Activated T-helper 17 cell treated with anti-CD3 and anti-CD28 coated beads, Interleukin-2, amount 50 U/mL, for 72 hours (primary cell): ENCODE data around the gene FAM107A. TPM values are rescaled to one million over a fixed set of nuclear protein-coding genes. Genes with fewer than 3 reads are reported as not detected.

Experiments used
- ATAC-seq: fragments of 150-1000 bp; cut with Tn5 transposase; replicated peaks from 2 replicates; pipeline ENCODE4 v1.10.0; 2021; ENCODE audit warnings: mild to moderate bottlenecking, moderate library complexity
- H3K27ac Mint-ChIP-seq: one replicate; pipeline ENCODE4 v1.8.0; 2022; ENCODE audit warnings: mixed read lengths
- H3K27me3 Mint-ChIP-seq: one replicate; pipeline ENCODE4 v1.8.0; 2022; ENCODE audit warnings: mixed read lengths
- H3K36me3 Mint-ChIP-seq: one replicate; pipeline ENCODE4 v1.8.0; 2022; ENCODE audit warnings: low read depth, mild to moderate bottlenecking, mixed read lengths
- H3K4me1 Mint-ChIP-seq: one replicate; pipeline ENCODE4 v1.8.0; 2022; ENCODE audit warnings: mixed read lengths
- H3K4me3 Mint-ChIP-seq: one replicate; pipeline ENCODE4 v1.8.0; 2022; ENCODE audit warnings: mild to moderate bottlenecking, mixed read lengths
- H3K9me3 Mint-ChIP-seq: one replicate; pipeline ENCODE4 v1.8.0; 2022; ENCODE audit warnings: mixed read lengths
- total RNA-seq, 2 donors: library from RNA; stranded (reverse); gene quantifications; one replicate each; pipeline ENCODE4 v1.2.3, GENCODE V29; 2022

Gene FAM107A
- total RNA-seq, 2 donors from 2014 or later, result not detected

GRCh38 chr3:58544541-58544940 lies 32.6 kb downstream of the FAM107A start:
- Mint-ChIP-seq H3K4me1 (no peaks in the 10 kb centered on the region), H3K27me3 (peaks cover 3% of the 10 kb centered on the region), H3K27ac (no peak overlapping the region), H3K4me3 (no peak overlapping the region), H3K9me3 (no peaks in the 10 kb centered on the region), H3K36me3 (no peaks in the 10 kb centered on the region)
- no peak for ATAC-seq

- no peak overlapping the region for H3K27ac Mint-ChIP-seq
- no peaks in the 10 kb centered on the region for H3K27me3 Mint-ChIP-seq
- H3K36me3 Mint-ChIP-seq, result no peaks in the 10 kb centered on the region
- no peak for ATAC-seq
- no peaks in the 10 kb centered on the region for H3K4me1 Mint-ChIP-seq
- H3K4me3 Mint-ChIP-seq, result no peak overlapping the region
- no peaks in the 10 kb centered on the region for H3K9me3 Mint-ChIP-seq
Observed at GRCh38 chr3:58540176-58540858, 36.9 kb downstream of the FAM107A start.

DNA sequence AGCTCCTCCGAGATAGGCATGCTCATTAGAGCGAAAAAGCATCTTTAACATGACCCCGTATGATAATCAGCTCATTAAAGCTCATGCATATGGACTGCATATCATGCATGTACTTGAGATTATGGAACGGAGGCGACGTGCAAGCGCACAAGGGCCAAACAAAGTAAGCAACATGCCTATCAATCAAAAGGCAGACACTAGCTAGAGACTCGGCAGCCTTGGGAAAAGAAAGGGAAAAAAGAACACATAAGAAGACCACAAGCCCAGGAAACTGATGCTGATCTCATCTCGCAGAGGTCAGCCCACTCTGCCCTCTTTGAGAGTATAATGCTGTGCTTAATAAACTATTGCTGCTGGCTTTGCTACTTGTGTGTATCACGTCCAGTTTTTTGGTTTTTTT lies 37.6 kb downstream of the FAM107A start:
- H3K27me3 Mint-ChIP-seq, result no peaks in the 10 kb centered on the region
- no peaks in the 10 kb centered on the region for H3K9me3 Mint-ChIP-seq
- H3K36me3 Mint-ChIP-seq, result no peaks in the 10 kb centered on the region
- no peaks in the 10 kb centered on the region for H3K4me1 Mint-ChIP-seq
- ATAC-seq, result no peak
- H3K4me3 Mint-ChIP-seq, result no peak overlapping the region
- H3K27ac Mint-ChIP-seq, result no peak overlapping the region

- H3K4me3 Mint-ChIP-seq, result no peak overlapping the region
- no peaks in the 10 kb centered on the region for H3K9me3 Mint-ChIP-seq
- H3K27ac Mint-ChIP-seq, result no peak overlapping the region
Observed at GRCh38 chr3:58537412-58538301, 39.5 kb downstream of the FAM107A start.

GRCh38 chr3:58536501-58537411 lies 40.4 kb downstream of the FAM107A start, which contains the start of gene ACOX2:
TSS of gene ACOX2 (minus strand) at chr3:58537190. CDS start at chr3:58535106, 2,084 bp downstream.
- no peaks in the 10 kb centered on the region for H3K36me3 Mint-ChIP-seq
- ATAC-seq, result no peak
- peaks cover 5% of the 10 kb centered on the region for H3K4me1 Mint-ChIP-seq
- no peaks in the 10 kb centered on the region for H3K9me3 Mint-ChIP-seq
- no peak within 1 kb of the TSS for H3K27ac Mint-ChIP-seq
- no peaks in the 10 kb centered on the region for H3K27me3 Mint-ChIP-seq
- no peak within 1 kb of the TSS for H3K4me3 Mint-ChIP-seq

More at GRCh38 chr3:58537412-58538301, 39.5 kb downstream of the FAM107A start:
- ATAC-seq, result no peak
- peaks cover 2% of the 10 kb centered on the region for H3K4me1 Mint-ChIP-seq
- H3K27me3 Mint-ChIP-seq, result no peaks in the 10 kb centered on the region
- H3K36me3 Mint-ChIP-seq, result no peaks in the 10 kb centered on the region

DNA sequence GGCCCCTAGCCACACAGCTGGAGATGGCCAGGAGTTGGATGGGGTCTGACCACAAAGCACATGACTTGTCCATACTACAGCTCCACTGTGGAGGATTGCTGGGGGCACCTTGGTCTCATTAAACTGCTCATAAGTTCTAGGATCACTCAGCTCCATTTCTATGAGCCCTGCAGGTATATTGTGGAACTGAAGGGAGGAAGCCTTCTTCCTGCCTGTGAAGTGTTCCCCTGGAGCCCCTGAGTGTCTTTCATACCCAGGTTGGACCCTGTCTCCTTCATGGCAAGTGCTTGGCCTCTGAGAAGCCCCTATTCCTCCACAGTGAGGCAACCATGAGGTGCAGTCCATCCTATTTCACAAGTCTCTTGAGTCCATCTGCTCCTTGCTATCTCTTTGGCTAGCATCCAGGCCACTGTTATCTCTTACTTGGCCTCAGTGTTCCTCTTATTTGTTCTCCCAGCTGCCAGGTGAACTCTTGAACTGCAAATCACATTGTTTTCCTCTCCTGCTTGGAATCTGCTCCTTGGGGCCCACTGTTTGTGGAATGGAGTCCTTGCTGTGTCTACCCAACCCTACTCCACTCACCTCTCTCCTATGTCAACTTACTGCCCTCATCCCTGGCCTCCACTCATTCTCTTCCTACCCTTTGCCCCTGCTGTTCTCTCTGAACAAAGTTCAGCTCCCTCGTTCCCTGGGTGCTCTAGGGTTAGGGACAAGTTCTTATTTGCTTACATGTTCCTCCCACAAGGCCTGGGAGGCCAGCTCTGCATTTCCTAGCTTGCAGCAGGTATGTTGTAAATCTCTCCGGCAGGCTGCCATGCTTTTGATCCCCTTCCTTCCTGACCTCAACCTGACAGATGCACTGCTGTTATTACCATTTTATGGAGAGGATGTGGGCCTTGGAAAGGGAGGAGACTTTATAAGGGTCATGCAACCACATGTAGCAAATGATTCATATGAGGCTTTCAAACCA lies 41.4 kb downstream of the FAM107A start:
- Mint-ChIP-seq H3K27ac (no peak overlapping the region), H3K36me3 (no peaks in the 10 kb centered on the region), H3K4me1 (peaks cover 5% of the 10 kb centered on the region), H3K9me3 (no peaks in the 10 kb centered on the region), H3K4me3 (no peak overlapping the region), H3K27me3 (no peaks in the 10 kb centered on the region)
- ATAC-seq, result no peak

DNA sequence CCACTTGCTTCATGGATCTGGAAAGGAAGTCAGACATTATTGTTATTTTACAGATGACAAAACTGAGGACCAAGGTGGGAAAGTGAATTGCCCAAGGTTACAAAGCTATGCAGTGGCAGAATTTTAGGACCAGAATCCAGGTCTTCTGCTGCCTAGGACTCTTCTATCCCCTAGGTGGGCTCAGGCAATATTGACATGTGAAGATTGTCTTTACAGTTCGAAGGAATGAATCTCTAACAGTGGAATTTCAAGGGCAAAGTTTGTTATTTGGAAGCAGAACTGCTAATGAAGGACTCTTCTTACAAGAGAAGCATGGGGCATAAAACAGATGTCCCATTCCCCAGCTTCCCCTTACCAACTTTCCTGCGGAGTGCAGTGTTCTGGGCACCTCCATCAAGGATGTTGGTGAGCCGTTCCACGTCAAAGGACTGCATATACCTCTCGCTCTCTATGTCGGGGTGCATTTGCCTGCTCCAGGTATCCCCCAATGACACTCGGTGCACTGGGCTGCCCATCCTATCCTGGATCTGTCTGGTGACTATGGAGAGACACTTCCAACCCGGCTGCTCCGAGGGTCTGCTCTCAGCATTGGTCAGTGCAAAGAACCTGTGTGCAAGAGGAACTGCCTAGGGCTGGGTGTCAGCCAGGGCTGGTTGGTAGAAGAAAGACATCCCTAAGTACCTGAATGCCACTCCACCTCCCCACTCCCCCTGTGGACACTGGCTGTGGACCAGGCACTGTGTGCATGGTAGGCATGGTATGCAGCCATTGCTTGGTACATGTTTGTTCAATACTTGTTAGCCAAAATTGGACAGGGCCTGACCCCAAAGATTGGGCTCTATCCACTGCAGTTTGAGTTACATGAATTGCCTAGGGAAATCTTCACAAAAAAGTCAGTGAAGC lies 42.3 kb downstream of the FAM107A start:
- no peaks in the 10 kb centered on the region for H3K36me3 Mint-ChIP-seq
- no peak overlapping the region for H3K4me3 Mint-ChIP-seq
- H3K27me3 Mint-ChIP-seq, result no peaks in the 10 kb centered on the region
- no peak overlapping the region for H3K27ac Mint-ChIP-seq
- H3K9me3 Mint-ChIP-seq, result no peaks in the 10 kb centered on the region
- no peak for ATAC-seq
- peaks cover 5% of the 10 kb centered on the region for H3K4me1 Mint-ChIP-seq

- H3K36me3 Mint-ChIP-seq, result no peaks in the 10 kb centered on the region
- peaks cover 5% of the 10 kb centered on the region for H3K4me1 Mint-ChIP-seq
Observed at GRCh38 chr3:58532794-58533220, 44.4 kb downstream of the FAM107A start.

GRCh38 chr3:58531956-58532355 lies 45.2 kb downstream of the FAM107A start:
- peaks cover 5% of the 10 kb centered on the region for H3K4me1 Mint-ChIP-seq
- H3K4me3 Mint-ChIP-seq, result no peak overlapping the region
- no peaks in the 10 kb centered on the region for H3K27me3 Mint-ChIP-seq
- no peaks in the 10 kb centered on the region for H3K9me3 Mint-ChIP-seq
- no peaks in the 10 kb centered on the region for H3K36me3 Mint-ChIP-seq
- no peak overlapping the region for H3K27ac Mint-ChIP-seq
- ATAC-seq, result no peak

More at GRCh38 chr3:58532794-58533220, 44.4 kb downstream of the FAM107A start:
- no peaks in the 10 kb centered on the region for H3K27me3 Mint-ChIP-seq
- H3K4me3 Mint-ChIP-seq, result no peak overlapping the region
- peak; percentile 95 for ATAC-seq
- H3K9me3 Mint-ChIP-seq, result no peaks in the 10 kb centered on the region
- H3K27ac Mint-ChIP-seq, result no peak overlapping the region

- no peak for ATAC-seq
- H3K27me3 Mint-ChIP-seq, result no peaks in the 10 kb centered on the region
- peaks cover 5% of the 10 kb centered on the region for H3K4me1 Mint-ChIP-seq
- H3K27ac Mint-ChIP-seq, result no peak overlapping the region
- no peak overlapping the region for H3K4me3 Mint-ChIP-seq
- no peaks in the 10 kb centered on the region for H3K9me3 Mint-ChIP-seq
- no peaks in the 10 kb centered on the region for H3K36me3 Mint-ChIP-seq
Observed at GRCh38 chr3:58531555-58531954, 45.6 kb downstream of the FAM107A start.

GRCh38 chr3:58530354-58530865 lies 46.8 kb downstream of the FAM107A start:
- no peak overlapping the region for H3K27ac Mint-ChIP-seq
- H3K4me1 Mint-ChIP-seq, result peaks cover 5% of the 10 kb centered on the region
- H3K9me3 Mint-ChIP-seq, result no peaks in the 10 kb centered on the region
- H3K4me3 Mint-ChIP-seq, result no peak overlapping the region
- H3K27me3 Mint-ChIP-seq, result no peaks in the 10 kb centered on the region
- no peak for ATAC-seq
- no peaks in the 10 kb centered on the region for H3K36me3 Mint-ChIP-seq

DNA sequence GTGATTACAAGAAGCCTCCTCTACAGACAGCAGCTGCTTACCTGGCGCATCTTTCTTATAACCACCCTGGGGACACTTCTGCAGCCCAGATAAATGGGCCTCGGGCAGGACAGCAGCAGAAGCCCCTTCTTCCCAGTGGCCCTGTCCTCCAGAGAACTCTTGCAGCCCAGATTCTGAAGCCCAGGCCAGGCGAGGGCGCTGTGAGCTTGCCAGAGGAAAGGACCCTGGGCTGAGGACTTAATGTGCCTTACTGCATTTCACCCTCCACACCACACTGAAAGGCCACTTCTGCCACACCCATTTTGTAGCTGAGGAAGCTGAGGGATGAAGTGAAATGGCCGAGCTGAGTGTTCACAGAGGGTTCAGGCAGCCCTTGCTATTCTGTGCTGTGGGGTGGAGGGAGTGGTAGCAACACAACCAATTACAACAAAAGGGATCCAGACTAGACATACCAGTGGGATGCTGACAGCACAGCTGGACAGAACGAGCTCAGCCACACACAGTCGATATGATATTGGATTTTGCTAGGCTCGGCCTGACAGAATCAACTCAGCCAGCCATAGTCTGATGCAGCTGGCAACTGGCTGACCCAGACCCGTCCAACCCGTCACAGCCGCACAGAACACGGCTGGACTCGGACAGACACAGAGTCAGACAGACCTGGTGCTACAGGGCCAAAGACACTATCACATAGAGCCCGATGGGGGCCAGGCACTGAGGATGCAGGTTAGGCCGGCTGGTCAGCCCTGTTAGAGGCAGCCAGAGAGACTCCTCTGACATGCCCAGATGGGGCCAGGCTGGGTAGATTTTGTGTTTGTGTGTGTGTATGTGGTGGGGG lies 47.5 kb downstream of the FAM107A start:
- Mint-ChIP-seq H3K4me1 (peaks cover 5% of the 10 kb centered on the region), H3K36me3 (no peaks in the 10 kb centered on the region), H3K27ac (no peak overlapping the region), H3K27me3 (no peaks in the 10 kb centered on the region), H3K4me3 (no peak overlapping the region), H3K9me3 (no peaks in the 10 kb centered on the region)
- no peak for ATAC-seq
